ENCODE results near the gene S1PR5.
"Not testable (repeated sequence)": the region's sequence is repeated elsewhere in the genome, so short reads cannot be mapped to it uniquely, and the experiment has no call there.

S1PR5 gene

GRCh38 chr19:10517361-10517759 lies at the start of gene S1PR5:
Gene S1PR5 (minus strand): TSS chr19:10517447. CDS start chr19:10515011, 2,436 bp downstream.
- no peak for DNase-seq

GRCh38 chr19:10566658-10567410 lies 49.6 kb upstream of the S1PR5 start:
- DNase-seq, result peak; percentile 57

GRCh38 chr19:10566408-10566657 lies 49.1 kb upstream of the S1PR5 start:
- no peak for DNase-seq

GRCh38 chr19:10565567-10566407 lies 48.5 kb upstream of the S1PR5 start, which contains the start of gene KRI1:
Gene KRI1 (minus strand): TSS chr19:10566010. CDS start chr19:10565999, 11 bp downstream.
- DNase-seq, result peak; percentile 98

GRCh38 chr19:10565028-10565566 lies 47.9 kb upstream of the S1PR5 start:
- DNase-seq, result peak; percentile 57

- no peak for DNase-seq
Observed at GRCh38 chr19:10562609-10563008, 45.4 kb upstream of the S1PR5 start.

GRCh38 chr19:10560154-10560553 lies 42.9 kb upstream of the S1PR5 start:
- no peak for DNase-seq

GRCh38 chr19:10557603-10558197 lies 40.5 kb upstream of the S1PR5 start:
- DNase-seq, result no peak

- no peak for DNase-seq
Observed at GRCh38 chr19:10555610-10555973, 38.3 kb upstream of the S1PR5 start.

GRCh38 chr19:10554760-10555609 lies 37.7 kb upstream of the S1PR5 start:
- DNase-seq, result no peak

- DNase-seq, result peak; percentile 93
Observed at GRCh38 chr19:10553943-10554381, 36.7 kb upstream of the S1PR5 start.

- no peak for DNase-seq
Observed at GRCh38 chr19:10553087-10553667, 35.9 kb upstream of the S1PR5 start.

GRCh38 chr19:10552510-10553053 lies 35.3 kb upstream of the S1PR5 start:
- DNase-seq, result no peak

- peak; percentile 14 for DNase-seq
Observed at GRCh38 chr19:10551698-10552301, 34.6 kb upstream of the S1PR5 start.

GRCh38 chr19:10551006-10551405 lies 33.8 kb upstream of the S1PR5 start:
- DNase-seq, result not testable (repeated sequence)

GRCh38 chr19:10550336-10550735 lies 33.1 kb upstream of the S1PR5 start:
- DNase-seq, result no peak

GRCh38 chr19:10549733-10550132 lies 32.5 kb upstream of the S1PR5 start:
- no peak for DNase-seq

GRCh38 chr19:10548746-10549276 lies 31.6 kb upstream of the S1PR5 start:
- no peak for DNase-seq

- DNase-seq, result no peak
Observed at GRCh38 chr19:10546817-10547216, 29.6 kb upstream of the S1PR5 start.

GRCh38 chr19:10544753-10545251 lies 27.6 kb upstream of the S1PR5 start:
- DNase-seq, result no peak

- no peak for DNase-seq
Observed at GRCh38 chr19:10544242-10544752, 27.1 kb upstream of the S1PR5 start.

Data from KG1 (cell line).